Activated naive CD4-positive, alpha-beta T cell treated with anti-CD3 and anti-CD28 coated beads, Interleukin-2, amount 50 U/mL, for 24 hours (primary cell): Measurements from ENCODE around the gene MITD1.

Source experiments
- H3K27ac Mint-ChIP-seq: one replicate; pipeline ENCODE4 v1.8.0; 2021; ENCODE audit warnings: mild to moderate bottlenecking, mixed read lengths
- H3K27me3 Mint-ChIP-seq: one replicate; pipeline ENCODE4 v1.8.0; 2021; ENCODE audit warnings: mixed read lengths
- H3K36me3 Mint-ChIP-seq: one replicate; pipeline ENCODE4 v1.8.0; 2021; ENCODE audit warnings: mixed read lengths
- H3K4me1 Mint-ChIP-seq: one replicate; pipeline ENCODE4 v1.8.0; 2021; ENCODE audit warnings: mixed read lengths
- H3K4me3 Mint-ChIP-seq: one replicate; pipeline ENCODE4 v1.8.0; 2021; ENCODE audit warnings: mild to moderate bottlenecking, mixed read lengths
- H3K9me3 Mint-ChIP-seq: one replicate; pipeline ENCODE4 v1.8.0; 2021; ENCODE audit warnings: mixed read lengths

Gene MITD1

DNA sequence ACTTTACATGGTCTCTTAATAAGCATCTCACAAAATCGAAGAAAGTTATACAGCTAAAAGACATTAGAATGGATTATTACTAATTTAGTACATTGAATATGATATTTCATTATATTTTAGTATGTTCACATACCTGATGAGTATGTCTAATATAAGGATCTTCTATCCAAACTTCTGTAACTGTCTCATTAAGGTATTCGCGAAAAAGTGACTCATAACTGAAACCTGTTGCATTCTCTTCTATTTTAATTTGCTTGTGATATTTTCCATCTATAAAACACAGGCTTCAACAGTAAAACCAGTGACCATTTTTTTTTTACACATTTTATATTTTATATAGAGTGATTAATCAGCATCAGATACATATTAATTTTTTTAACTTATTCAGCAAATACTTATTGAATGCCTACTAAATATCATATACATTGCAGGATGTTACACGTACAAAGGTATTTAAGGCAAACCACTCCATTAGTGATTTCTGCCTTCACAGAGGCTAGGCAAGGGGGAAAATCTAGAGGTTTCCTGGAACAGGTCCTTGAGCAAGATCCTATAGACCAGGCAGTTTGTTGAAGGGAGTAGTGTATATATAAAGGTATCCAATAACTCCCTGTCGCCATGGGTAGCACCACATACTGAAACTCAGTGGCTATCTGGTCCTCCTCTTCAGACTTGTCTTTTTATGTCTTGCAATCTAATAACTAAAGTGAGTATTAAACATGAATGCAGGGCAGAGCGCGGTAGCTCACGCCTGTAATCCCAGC, 9.3 kb downstream of the MITD1 start:
- H3K4me3 Mint-ChIP-seq = no peak overlapping the region
- H3K4me1 Mint-ChIP-seq = peaks cover 49% of the 10 kb centered on the region
- H3K9me3 Mint-ChIP-seq = no peaks in the 10 kb centered on the region
- H3K27ac Mint-ChIP-seq = peak overlapping the region; percentile 91
- H3K27me3 Mint-ChIP-seq = no peaks in the 10 kb centered on the region
- H3K36me3 Mint-ChIP-seq = peaks cover 12% of the 10 kb centered on the region

DNA sequence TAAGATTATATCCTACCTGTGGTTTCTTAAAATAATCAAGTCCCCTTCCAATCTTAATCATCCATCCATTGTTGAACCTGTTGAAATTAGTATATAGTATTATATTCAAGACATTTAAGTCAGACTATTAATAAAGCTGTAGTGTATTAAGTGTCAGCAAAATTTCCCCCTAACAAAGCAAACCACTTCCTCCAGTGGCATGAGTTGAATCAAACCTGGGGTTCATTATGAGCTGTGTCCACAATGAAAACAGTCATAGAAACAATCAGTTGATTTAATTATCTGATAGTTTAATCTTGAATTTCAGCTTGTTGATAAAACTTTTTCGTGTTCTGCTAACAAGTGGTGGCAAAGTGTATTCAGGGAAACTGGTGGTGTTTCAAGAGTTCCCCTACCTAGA, 11.3 kb downstream of the MITD1 start:
- peak overlapping the region; percentile 35 for H3K27ac Mint-ChIP-seq
- H3K9me3 Mint-ChIP-seq = no peaks in the 10 kb centered on the region
- no peaks in the 10 kb centered on the region for H3K27me3 Mint-ChIP-seq
- peaks cover 15% of the 10 kb centered on the region for H3K36me3 Mint-ChIP-seq
- peaks cover 36% of the 10 kb centered on the region for H3K4me1 Mint-ChIP-seq
- H3K4me3 Mint-ChIP-seq = no peak overlapping the region

DNA sequence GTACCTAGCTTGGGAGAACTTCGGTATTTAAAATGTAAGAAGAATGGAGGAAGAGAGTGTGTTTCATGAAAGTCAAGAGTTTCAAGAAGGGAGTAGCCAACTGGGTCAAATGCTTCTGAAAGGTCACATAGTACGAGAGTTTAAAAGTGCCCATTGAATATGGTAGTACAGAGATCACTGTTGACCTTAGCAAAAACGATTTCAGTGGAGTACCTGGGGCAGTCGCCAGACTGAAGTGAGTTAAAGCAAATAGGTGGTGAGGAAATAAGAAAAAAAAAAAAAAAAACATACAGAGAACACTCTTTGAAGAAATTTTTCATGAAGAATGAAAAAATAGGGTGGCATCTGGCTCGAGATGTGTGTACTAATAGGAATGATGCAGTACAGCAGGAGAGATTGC, 14.6 kb downstream of the MITD1 start:
- H3K27ac Mint-ChIP-seq = peak overlapping the region; percentile 38
- H3K4me1 Mint-ChIP-seq = peaks cover 19% of the 10 kb centered on the region
- no peak overlapping the region for H3K4me3 Mint-ChIP-seq
- H3K36me3 Mint-ChIP-seq = peaks cover 20% of the 10 kb centered on the region
- H3K9me3 Mint-ChIP-seq = no peaks in the 10 kb centered on the region
- no peaks in the 10 kb centered on the region for H3K27me3 Mint-ChIP-seq

DNA sequence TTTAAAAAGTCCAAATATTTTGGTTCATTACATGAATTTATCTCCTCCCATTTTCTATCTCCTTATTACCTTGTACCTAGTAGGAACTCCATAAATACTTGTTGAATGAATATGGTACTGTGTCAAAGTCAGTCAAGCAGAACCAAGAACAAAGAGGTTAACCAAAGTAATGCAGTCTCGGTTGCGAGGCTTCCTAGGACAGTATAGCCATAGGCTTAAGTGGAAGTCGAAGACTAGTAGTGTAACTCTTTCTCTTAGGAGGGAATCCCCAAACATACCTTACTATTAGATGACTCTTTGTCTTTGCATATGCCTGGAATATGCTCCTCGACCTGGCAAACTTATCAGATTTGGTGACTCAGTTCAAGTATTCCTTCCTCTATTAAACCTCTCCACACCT, 21.3 kb downstream of the MITD1 start:
- Mint-ChIP-seq H3K27ac (peak overlapping the region; percentile 68), H3K9me3 (no peaks in the 10 kb centered on the region), H3K27me3 (no peaks in the 10 kb centered on the region), H3K36me3 (peaks cover 20% of the 10 kb centered on the region), H3K4me3 (no peak overlapping the region), H3K4me1 (peaks cover 42% of the 10 kb centered on the region)

DNA sequence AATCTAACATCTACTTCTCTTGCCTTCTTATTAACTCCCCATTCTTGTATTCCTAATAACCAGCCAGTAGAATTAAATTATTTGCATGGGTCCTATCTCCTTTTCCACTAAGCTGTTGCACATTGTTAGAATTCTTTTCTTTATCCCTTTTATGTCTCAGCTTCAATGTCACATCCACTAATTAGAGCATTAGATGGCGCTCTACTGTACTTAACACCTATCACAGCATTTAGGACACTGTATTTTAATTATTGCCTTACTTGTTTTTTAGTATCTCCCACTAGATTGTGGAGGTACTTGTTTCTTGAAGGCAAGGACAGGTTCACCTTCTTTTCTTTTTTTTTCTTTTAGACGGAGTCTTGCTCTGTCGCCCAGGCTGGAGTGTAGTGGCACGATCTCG, 22.3 kb downstream of the MITD1 start:
- H3K27ac Mint-ChIP-seq = peak overlapping the region; percentile 16
- no peaks in the 10 kb centered on the region for H3K9me3 Mint-ChIP-seq
- H3K36me3 Mint-ChIP-seq = peaks cover 18% of the 10 kb centered on the region
- H3K27me3 Mint-ChIP-seq = no peaks in the 10 kb centered on the region
- no peak overlapping the region for H3K4me3 Mint-ChIP-seq
- H3K4me1 Mint-ChIP-seq = peaks cover 38% of the 10 kb centered on the region

DNA sequence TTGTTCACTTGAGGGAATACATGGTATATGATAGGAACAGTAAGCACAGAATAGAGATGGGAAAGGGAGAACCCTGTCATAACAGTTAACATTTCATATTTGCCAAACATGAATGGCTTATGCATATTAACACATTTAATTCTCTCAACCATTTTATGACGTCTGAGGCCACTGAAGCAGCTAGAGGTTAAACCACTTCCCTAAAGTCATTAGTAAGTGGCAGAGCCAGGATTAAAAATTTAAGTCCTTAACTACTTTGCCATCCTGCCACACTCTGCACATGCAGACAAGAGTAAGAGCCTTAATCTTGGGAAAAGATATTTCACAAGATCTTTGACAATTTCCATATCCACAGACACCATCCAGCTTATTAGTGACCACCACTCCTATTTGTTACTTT, 24.0 kb downstream of the MITD1 start:
- Mint-ChIP-seq H3K4me1 (peaks cover 37% of the 10 kb centered on the region), H3K27me3 (no peaks in the 10 kb centered on the region), H3K36me3 (peaks cover 13% of the 10 kb centered on the region), H3K9me3 (no peaks in the 10 kb centered on the region), H3K27ac (no peak overlapping the region), H3K4me3 (no peak overlapping the region)

DNA sequence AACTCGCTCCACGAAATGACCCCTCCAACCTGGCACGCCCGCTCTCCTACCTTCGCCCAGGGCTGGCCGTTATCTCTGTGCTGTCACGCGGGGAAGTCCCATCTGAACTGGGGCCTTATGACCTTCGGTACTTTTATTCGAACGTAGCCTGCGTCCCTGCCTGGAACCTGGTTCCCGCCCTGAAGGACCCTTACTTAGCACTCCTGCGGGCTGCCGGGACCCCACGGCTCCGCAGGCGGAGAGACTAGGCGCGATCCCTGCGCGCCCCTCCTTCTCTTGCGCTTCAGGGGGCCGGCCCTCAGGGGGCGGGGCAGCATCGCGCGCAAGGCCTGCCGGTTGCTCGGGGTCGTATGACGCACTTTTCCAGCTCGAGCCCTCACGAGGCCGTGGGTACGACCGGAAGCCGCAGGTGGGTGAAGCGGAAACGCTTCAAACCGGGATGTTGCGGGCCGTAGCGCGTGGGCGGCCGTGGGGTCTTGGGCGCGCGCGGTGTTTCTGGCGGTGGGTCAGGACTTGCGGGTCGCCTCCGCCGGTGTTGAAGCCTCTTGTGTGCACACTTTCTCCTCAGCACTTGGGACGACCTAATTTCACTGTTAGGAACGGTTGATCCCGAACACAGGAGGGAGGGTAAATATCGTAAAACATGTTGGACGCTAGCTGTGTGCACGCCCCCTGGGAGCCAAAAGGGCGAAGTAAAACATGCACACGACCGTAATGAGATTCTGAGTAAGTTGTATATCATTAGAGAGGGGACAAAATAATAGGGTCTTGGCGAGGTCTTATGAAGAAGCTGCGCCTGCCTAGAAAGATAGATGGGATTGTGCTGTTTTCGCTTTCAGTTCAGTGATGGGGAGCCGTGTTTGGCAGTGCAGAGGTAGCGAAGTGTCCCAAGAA, 26.0 kb downstream of the MITD1 start, which contains the start of the genes LIPT1 and TSGA10:
Gene LIPT1, plus strand, starts transcription at position 325 of the 894 bp plus-strand sequence. CDS start 6,991 bp downstream, outside the sequence.
Gene TSGA10, minus strand, starts transcription at position 300 of the 894 bp plus-strand sequence. CDS start 45,503 bp downstream, outside the sequence.
- peak within 1 kb of the TSS; percentile 98 for H3K27ac Mint-ChIP-seq
- no peak within 1 kb of the TSS for H3K4me3 Mint-ChIP-seq
- peaks cover 13% of the 10 kb centered on the region for H3K36me3 Mint-ChIP-seq
- no peaks in the 10 kb centered on the region for H3K9me3 Mint-ChIP-seq
- peaks cover 43% of the 10 kb centered on the region for H3K4me1 Mint-ChIP-seq
- H3K27me3 Mint-ChIP-seq = no peaks in the 10 kb centered on the region

DNA sequence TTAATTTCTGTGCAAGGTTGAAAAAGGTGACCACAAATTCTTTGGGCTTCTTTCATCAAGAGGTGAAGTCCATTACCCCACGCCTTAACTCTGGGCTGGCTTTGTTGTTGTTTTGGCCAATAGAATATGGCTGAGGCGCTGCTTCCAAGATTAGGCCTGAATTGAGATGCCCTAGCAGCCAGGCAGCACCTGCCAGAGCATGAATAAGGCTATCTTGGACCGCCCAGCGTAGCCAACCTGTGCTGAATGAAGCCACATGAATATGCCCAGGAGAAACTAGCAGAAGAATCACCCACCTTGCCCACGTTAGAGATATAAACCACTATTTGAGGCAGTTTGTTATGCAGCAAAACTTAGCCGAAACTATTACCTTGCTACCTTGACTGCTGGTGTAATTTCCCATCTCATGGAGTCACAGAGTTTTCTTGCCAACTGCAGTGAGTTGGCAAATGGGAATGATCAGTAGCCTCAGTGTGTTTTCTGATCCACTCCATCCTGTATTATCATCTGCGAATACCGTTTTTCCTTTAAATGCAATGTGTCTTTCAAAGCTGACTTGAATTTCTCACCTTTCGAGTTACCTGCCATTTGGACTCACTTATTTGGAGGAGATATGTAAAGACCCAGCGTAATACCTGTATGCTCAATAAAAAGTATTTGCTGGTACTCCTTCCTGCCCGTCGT, 26.8 kb downstream of the MITD1 start:
- Mint-ChIP-seq H3K27ac (peak overlapping the region; percentile 98), H3K4me3 (no peak overlapping the region), H3K9me3 (no peaks in the 10 kb centered on the region), H3K36me3 (peaks cover 9% of the 10 kb centered on the region), H3K27me3 (no peaks in the 10 kb centered on the region), H3K4me1 (peaks cover 39% of the 10 kb centered on the region)

DNA sequence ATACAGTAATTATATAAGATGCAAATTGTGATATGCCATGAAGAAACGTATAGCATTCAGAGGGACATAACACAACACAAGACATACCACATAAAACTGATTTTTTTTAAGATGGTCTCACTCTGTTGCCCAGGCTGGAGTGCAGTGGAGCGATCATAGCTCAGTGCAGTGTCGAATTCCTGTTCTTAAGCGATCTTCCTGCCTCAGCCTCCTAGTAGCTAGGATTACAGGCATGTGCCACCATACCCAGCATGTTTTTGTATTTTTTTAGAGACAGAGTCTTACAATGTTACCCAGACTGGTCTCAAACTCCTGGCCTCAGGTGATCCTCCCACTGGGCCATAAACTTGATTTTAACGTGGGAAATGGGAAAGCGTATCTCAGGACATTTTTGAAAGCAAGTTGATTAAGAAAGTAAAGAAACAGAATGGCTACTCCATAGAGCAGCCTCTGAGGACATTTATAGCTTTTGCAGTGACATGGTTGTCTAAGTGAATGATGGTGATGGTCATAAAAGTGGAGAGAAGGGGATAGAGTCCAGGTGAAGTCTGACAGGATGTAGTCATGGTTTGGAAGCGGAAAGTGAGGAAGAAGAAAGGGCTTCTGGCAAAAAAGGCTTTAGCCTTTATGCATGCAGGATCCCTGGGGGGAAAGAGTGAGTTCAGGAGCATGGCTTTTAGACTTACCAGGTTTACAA, 28.5 kb downstream of the MITD1 start:
- Mint-ChIP-seq H3K4me1 (peaks cover 29% of the 10 kb centered on the region), H3K36me3 (peaks cover 4% of the 10 kb centered on the region), H3K27me3 (no peaks in the 10 kb centered on the region), H3K9me3 (no peaks in the 10 kb centered on the region), H3K4me3 (no peak overlapping the region), H3K27ac (no peak overlapping the region)

DNA sequence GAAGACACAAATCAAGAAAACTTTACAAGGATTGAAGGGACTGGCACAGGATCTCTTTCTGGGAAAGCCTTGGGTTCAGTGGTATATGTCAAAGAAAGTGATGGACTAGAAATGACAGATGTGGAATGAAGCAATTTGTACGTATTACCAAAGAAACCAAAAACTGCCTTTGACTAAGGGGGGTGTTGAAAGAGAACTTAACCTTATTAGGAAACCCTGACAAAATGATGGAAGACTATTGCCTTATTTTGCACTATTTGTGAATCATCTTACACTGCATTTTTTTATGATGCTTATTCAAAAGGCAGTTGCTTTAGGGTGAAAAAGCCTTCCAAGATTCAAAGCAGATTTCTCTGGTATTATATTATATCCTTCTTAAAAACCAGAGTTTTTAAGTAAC, 30.2 kb downstream of the MITD1 start:
- Mint-ChIP-seq H3K36me3 (peaks cover 2% of the 10 kb centered on the region), H3K4me1 (peaks cover 13% of the 10 kb centered on the region), H3K27me3 (no peaks in the 10 kb centered on the region), H3K4me3 (no peak overlapping the region), H3K27ac (peak overlapping the region; percentile 19), H3K9me3 (no peaks in the 10 kb centered on the region)

DNA sequence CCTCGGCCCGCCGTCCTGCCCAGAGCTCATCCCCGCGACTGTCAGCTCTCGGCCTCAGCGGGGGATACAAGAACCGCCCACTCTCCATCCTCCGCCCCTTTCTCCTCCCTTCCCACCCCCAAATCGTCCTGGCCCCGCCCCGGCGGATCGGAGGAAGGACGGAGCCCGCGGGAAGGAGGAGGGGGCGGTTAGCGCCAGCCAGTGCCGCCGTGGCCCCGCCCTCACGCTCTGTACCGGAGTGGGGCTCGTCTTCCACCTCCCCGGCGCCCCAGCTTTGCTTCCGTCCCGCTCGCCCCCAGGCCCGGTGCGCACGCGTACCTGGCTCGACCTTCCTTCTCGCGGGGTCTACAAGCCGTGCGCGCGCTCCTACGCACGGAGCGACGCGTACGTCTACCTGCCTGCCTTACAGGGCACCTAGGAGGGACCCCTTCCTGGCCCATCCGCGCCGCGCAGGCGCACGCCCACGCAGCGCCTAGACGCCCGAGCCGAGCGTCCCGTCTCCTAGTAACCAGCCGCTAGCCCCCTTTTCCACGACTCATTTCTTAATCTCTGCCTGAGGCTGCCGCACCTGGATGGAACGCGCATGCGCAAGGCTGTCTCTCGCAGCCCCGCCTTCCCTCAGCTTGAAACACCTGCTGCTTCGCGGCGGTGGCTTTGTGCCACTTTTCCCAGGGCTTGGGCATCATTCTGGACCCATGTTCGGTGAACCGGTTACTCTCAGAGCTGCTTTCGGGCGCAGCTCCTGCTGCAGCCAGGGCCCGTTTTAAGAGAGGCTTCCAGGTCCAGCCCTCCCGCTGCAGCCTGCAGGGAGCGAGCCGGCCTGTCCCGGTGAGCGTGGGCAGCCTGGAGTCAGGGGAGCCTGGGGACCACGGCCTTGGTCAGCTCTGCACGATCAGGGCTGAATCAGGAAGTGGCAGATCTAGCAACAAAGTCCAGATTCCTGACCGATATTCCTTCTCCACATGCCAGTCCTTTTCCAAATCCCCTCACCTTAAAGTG, 39.4 kb downstream of the MITD1 start, which contains the start of gene C2orf15:
Gene C2orf15, plus strand, starts transcription at position 598 of the 999 bp plus-strand sequence. CDS start 8,852 bp downstream, outside the sequence.
- Mint-ChIP-seq H3K27me3 (no peaks in the 10 kb centered on the region), H3K27ac (peak within 1 kb of the TSS; percentile 97), H3K36me3 (peaks cover 9% of the 10 kb centered on the region), H3K4me3 (peak within 1 kb of the TSS; percentile 96), H3K4me1 (peaks cover 18% of the 10 kb centered on the region), H3K9me3 (peaks cover 7% of the 10 kb centered on the region)

DNA sequence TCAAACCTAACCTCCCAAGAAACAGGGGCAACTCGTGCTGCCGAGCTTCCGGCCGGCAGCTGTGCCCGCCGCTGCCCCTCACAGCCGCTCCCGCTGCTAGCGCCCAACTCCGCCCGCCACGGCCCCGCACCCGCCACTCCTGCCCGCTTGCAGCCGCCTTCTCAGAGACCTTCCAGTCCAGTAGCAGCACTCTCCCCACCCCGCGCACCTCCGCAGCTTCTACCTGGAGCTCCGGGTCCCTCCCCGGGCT, 40.1 kb downstream of the MITD1 start:
- Mint-ChIP-seq H3K27me3 (no peaks in the 10 kb centered on the region), H3K9me3 (peaks cover 7% of the 10 kb centered on the region), H3K4me1 (peaks cover 18% of the 10 kb centered on the region), H3K27ac (peak overlapping the region; percentile 77), H3K36me3 (peaks cover 12% of the 10 kb centered on the region), H3K4me3 (peak overlapping the region; percentile 96)

DNA sequence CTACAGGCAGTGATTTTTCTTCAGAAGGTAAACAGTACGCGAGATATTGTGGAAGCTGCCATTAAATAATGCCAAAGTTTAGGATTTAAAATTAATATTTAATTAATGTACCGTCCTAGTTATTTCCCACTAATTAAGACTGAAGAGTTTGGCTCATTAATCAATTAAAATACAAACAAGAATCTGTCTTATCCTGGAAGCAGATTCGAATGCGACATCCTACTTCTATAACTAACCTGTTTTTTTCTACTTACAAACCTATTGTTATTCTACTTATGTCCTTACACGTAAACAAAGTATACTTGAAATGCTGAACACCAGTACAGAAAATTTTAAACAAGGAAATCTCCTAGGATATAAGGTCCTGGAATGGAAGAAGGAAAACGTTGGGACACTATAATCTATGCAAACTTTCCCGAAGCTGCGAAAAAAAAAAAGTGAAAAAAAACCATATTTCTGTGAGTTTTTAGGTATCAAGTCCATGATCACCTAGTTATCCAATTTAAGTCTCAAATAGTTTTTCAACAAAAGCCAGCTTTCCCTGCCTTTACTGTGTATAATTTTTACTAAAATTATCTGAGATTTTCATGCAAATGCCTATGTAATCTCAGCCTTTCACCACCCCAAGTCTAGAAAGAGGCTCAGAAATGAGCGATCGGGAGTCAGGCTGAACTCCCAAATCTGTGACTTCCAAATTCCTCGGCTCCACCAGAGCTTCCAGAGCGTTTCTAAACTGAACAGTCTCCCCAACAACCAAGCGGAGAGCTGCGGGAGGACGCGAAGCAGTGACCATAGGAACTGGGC, 40.6 kb downstream of the MITD1 start:
- Mint-ChIP-seq H3K36me3 (peaks cover 12% of the 10 kb centered on the region), H3K4me1 (peaks cover 18% of the 10 kb centered on the region), H3K27me3 (no peaks in the 10 kb centered on the region), H3K9me3 (peaks cover 7% of the 10 kb centered on the region), H3K4me3 (peak overlapping the region; percentile 96), H3K27ac (peak overlapping the region; percentile 77)
